H1 (cell line): ENCODE measurements around the gene SLC24A4. TPM values are rescaled to one million over a fixed set of nuclear protein-coding genes. Genes with fewer than 3 reads are reported as not detected.
A peak's percentile ranks its signal among the peaks of the same experiment; 100 is the strongest.

Experiments
- CTCF ChIA-PET: fragments of 300-600 bp; sonication (Branson Sonifier 250); formaldehyde crosslinking; loops from one replicate; lab custom pipeline; 2021; ENCODE audit not compliant: partially characterized antibody; lab: Charles Lee
- POLR2A ChIA-PET: fragments of 300-600 bp; sonication (Branson Sonifier 250); formaldehyde crosslinking; loops from one replicate; lab custom pipeline; 2021; ENCODE audit warnings: inconsistent platforms; ENCODE audit not compliant: partially characterized antibody; lab: Charles Lee
- DNase-seq, 2 experiments: peaks; one replicate each; pipeline versions ENCODE4 v3.0.0 to v3.0.0-alpha.2; 2010 to 2022; ENCODE audit warnings: low spot score in 2 of 2, low read depth in 1 of 2, mixed read lengths in 1 of 2
- FAIRE-seq: peaks from 2 replicates; lab custom pipeline; 2011; peaks lifted over from hg19 to GRCh38; lab: Jason Lieb, UNC
- H2AFZ ChIP-seq: 2 replicates; pipeline ENCODE4 v1.8.1; 2012; ENCODE audit warnings: low read length, inconsistent platforms
- H2AK5ac ChIP-seq: 2 replicates; pipeline ENCODE4 v1.6.1; 2013; ENCODE audit warnings: low read depth, low read length
- H2BK120ac ChIP-seq: replicated peaks from 2 replicates; pipeline ENCODE3; 2013; ENCODE audit warnings: low read depth, low read length, inconsistent platforms
- H2BK12ac ChIP-seq: 2 replicates; pipeline ENCODE4 v1.6.1; 2013; ENCODE audit warnings: low read depth, low read length
- H2BK15ac ChIP-seq: 2 replicates; pipeline ENCODE4 v1.6.1; 2013; ENCODE audit warnings: low read length
- H2BK20ac ChIP-seq: 2 replicates; pipeline ENCODE4 v1.6.1; 2013; ENCODE audit warnings: low read length
- H2BK5ac ChIP-seq: 2 replicates; pipeline ENCODE4 v1.6.1; 2013; ENCODE audit warnings: low read depth, low read length
- H3K14ac ChIP-seq: 2 replicates; pipeline ENCODE4 v1.6.1; 2013; ENCODE audit warnings: inconsistent platforms; ENCODE audit not compliant: insufficient read length
- H3K18ac ChIP-seq: 2 replicates; pipeline ENCODE4 v1.6.1; 2013; ENCODE audit warnings: low read length; ENCODE audit errors: extremely low read depth
- H3K23ac ChIP-seq: 2 replicates; pipeline ENCODE4 v1.6.1; 2013; ENCODE audit warnings: inconsistent platforms; ENCODE audit not compliant: insufficient read length
- H3K23me2 ChIP-seq: 2 replicates; pipeline ENCODE4 v1.6.1; 2013; ENCODE audit warnings: low read depth, low read length
- H3K27ac ChIP-seq: 2 replicates; pipeline ENCODE4 v1.6.1; 2011; ENCODE audit warnings: low read depth, low read length, inconsistent platforms
- H3K27me3 ChIP-seq, 4 experiments: replicated peaks in 1 of 4; 1 replicate in 1 of 4; 2 replicates in 3 of 4; pipeline versions ENCODE4 v1.6.1 to v1.8.1; 2011 to 2013; ENCODE audit warnings: low read length in 3 of 4, mild to moderate bottlenecking in 3 of 4, inconsistent platforms in 2 of 4, mixed read lengths in 2 of 4, moderate library complexity in 1 of 4; ENCODE audit not compliant: control insufficient read depth in 3 of 4, insufficient read depth in 3 of 4; ENCODE audit errors: extremely low read depth in 1 of 4
- H3K36me3 ChIP-seq, 4 experiments: 2 replicates each; pipeline versions ENCODE4 v1.6.1 to v1.8.1; 2011 to 2013; ENCODE audit warnings: mild to moderate bottlenecking in 4 of 4, low read length in 3 of 4, moderate library complexity in 2 of 4, control low read depth in 1 of 4, inconsistent platforms in 1 of 4; ENCODE audit not compliant: insufficient read depth in 4 of 4, control insufficient read depth in 2 of 4
- H3K4ac ChIP-seq: replicated peaks from 2 replicates; pipeline ENCODE3; 2013; ENCODE audit warnings: low read length, low read depth, mixed read lengths, inconsistent platforms; ENCODE audit not compliant: insufficient read length
- H3K4me1 ChIP-seq, 4 experiments: replicated peaks in 1 of 4; 1 replicate in 1 of 4; 2 replicates in 3 of 4; pipeline versions ENCODE4 v1.6.1 to v1.8.1; 2011 to 2013; ENCODE audit warnings: low read length in 3 of 4, inconsistent platforms in 2 of 4, mixed read lengths in 1 of 4; ENCODE audit not compliant: insufficient read depth in 4 of 4, control insufficient read depth in 3 of 4
- H3K4me2 ChIP-seq, 2 experiments: 2 replicates each; pipeline versions ENCODE4 v1.6.1 to v1.8.1; 2011 to 2013; ENCODE audit warnings: low read depth in 2 of 2, low read length in 2 of 2, control low read depth in 1 of 2, inconsistent platforms in 1 of 2, mild to moderate bottlenecking in 1 of 2; ENCODE audit not compliant: insufficient read depth in 1 of 2
- H3K4me3 ChIP-seq, 4 experiments: fragments of 200-600, 300-600 bp in 1 of 4; sonication (generic), shearing (Covaris generic), sonication (Bioruptor Twin) in 1 of 4; 2 replicates each; pipeline versions ENCODE4 v1.5.1 to v1.8.1; 2011 to 2016; ENCODE audit warnings: low read length in 4 of 4, low read depth in 3 of 4, control low read depth in 2 of 4, inconsistent platforms in 2 of 4, mild to moderate bottlenecking in 2 of 4, mixed read lengths in 1 of 4, moderate library complexity in 1 of 4; ENCODE audit not compliant: insufficient read depth in 2 of 4; ENCODE audit errors: extremely low read depth in 1 of 4
- H3K56ac ChIP-seq: replicated peaks from 2 replicates; pipeline ENCODE3; 2013; ENCODE audit warnings: low read depth, mild to moderate bottlenecking, mixed read lengths, low read length, inconsistent platforms; ENCODE audit not compliant: insufficient read length
- H3K79me1 ChIP-seq: 2 replicates; pipeline ENCODE4 v1.6.1; 2013; ENCODE audit warnings: low read depth, low read length, control low read depth
- H3K79me2 ChIP-seq, 2 experiments: 2 replicates each; pipeline versions ENCODE4 v1.6.1 to v1.8.1; 2012 to 2013; ENCODE audit warnings: low read length in 2 of 2, mild to moderate bottlenecking in 2 of 2, inconsistent platforms in 1 of 2; ENCODE audit not compliant: insufficient read depth in 2 of 2, control insufficient read depth in 1 of 2
- H3K9ac ChIP-seq, 4 experiments: replicated peaks in 1 of 4; 1 replicate in 1 of 4; 2 replicates in 3 of 4; pipeline versions ENCODE4 v1.6.1 to v1.8.1; 2011 to 2013; ENCODE audit warnings: low read depth in 3 of 4, low read length in 3 of 4, control low read depth in 2 of 4, mild to moderate bottlenecking in 2 of 4, moderate library complexity in 2 of 4, inconsistent platforms in 1 of 4; ENCODE audit errors: extremely low read depth in 1 of 4
- H3K9me3 ChIP-seq, 2 experiments: 2 replicates each; pipeline versions ENCODE4 v1.6.1 to v1.8.1; 2012 to 2013; ENCODE audit warnings: mild to moderate bottlenecking in 2 of 2, moderate library complexity in 2 of 2, control low read depth in 1 of 2, inconsistent platforms in 1 of 2, low read depth in 1 of 2, low read length in 1 of 2, mixed read lengths in 1 of 2; ENCODE audit not compliant: insufficient read depth in 2 of 2
- H4K20me1 ChIP-seq, 2 experiments: replicated peaks in 1 of 2; 2 replicates each; pipeline versions ENCODE3 to v1.8.1; 2011 to 2013; ENCODE audit warnings: inconsistent platforms in 2 of 2, low read length in 2 of 2, mild to moderate bottlenecking in 1 of 2; ENCODE audit not compliant: insufficient read depth in 2 of 2, control insufficient read depth in 1 of 2
- H4K5ac ChIP-seq: 2 replicates; pipeline ENCODE4 v1.6.1; 2013; ENCODE audit warnings: low read length, low read depth, mixed read lengths, inconsistent platforms; ENCODE audit not compliant: insufficient read length
- H4K8ac ChIP-seq: 2 replicates; pipeline ENCODE4 v1.8.0; 2013; ENCODE audit warnings: mild to moderate bottlenecking, moderate library complexity, low read length, inconsistent platforms; ENCODE audit not compliant: insufficient read depth; ENCODE audit errors: extremely low read depth
- H4K91ac ChIP-seq: replicated peaks from 2 replicates; pipeline ENCODE3; 2013; ENCODE audit warnings: low read length, mixed read lengths, inconsistent platforms; ENCODE audit not compliant: insufficient read length
- CREB1 ChIP-seq: IDR thresholded peaks from 2 replicates; pipeline ENCODE4 v1.6.1; 2012; ENCODE audit warnings: inconsistent platforms
- CTCF ChIP-seq, 3 experiments: IDR thresholded peaks; 1 replicate in 2 of 3; 2 replicates in 1 of 3; pipeline versions ENCODE4 v1.5.1 to v1.6.1; 2011; ENCODE audit warnings: low read length in 3 of 3, mild to moderate bottlenecking in 3 of 3, inconsistent platforms in 2 of 3, low read depth in 1 of 3, moderate library complexity in 1 of 3; ENCODE audit not compliant: insufficient read depth in 1 of 3; ENCODE audit errors: control extremely low read depth in 1 of 3
- GABPA ChIP-seq: IDR thresholded peaks from 2 replicates; pipeline ENCODE4 v1.6.1; 2011; ENCODE audit warnings: mild to moderate bottlenecking, low read length, moderate library complexity, borderline replicate concordance; ENCODE audit not compliant: insufficient read depth
- NRF1 ChIP-seq: IDR thresholded peaks from 2 replicates; pipeline ENCODE4 v1.6.1; 2011; ENCODE audit warnings: mild to moderate bottlenecking, low read depth, low read length, improper control_type of control experiment
- RXRA ChIP-seq: IDR thresholded peaks from 2 replicates; pipeline ENCODE4 v1.6.1; 2011; ENCODE audit warnings: low read depth, mild to moderate bottlenecking, low read length, moderate library complexity; ENCODE audit not compliant: insufficient read depth
- SIRT6 ChIP-seq: IDR thresholded peaks from one replicate; pipeline ENCODE4 v1.7.1; 2012; ENCODE audit warnings: low read length, inconsistent platforms
- SRF ChIP-seq: IDR thresholded peaks from 2 replicates; pipeline ENCODE4 v1.6.1; 2011; ENCODE audit warnings: mild to moderate bottlenecking, low read depth, low read length, moderate library complexity
- TBP ChIP-seq: IDR thresholded peaks from 2 replicates; pipeline ENCODE4 v1.6.1; 2011; ENCODE audit warnings: low read depth, low read length, improper control_type of control experiment
- TEAD4 ChIP-seq: IDR thresholded peaks from 2 replicates; pipeline ENCODE4 v1.6.1; 2012; ENCODE audit warnings: low read depth, low read length, inconsistent platforms, mixed read lengths
- ZNF274 ChIP-seq: IDR thresholded peaks from 2 replicates; pipeline ENCODE4 v1.7.0; 2012; ENCODE audit warnings: low read length, borderline replicate concordance; ENCODE audit errors: extremely low read depth
- WGBS, 2 experiments: shearing (Covaris generic) in 1 of 2; methylation state at CpG; one replicate each; pipeline versions ENCODE4 v1.1.6 to v1.1.7; 2013 to 2015; ENCODE audit warnings: low lambda C conversion rate in 2 of 2, mixed read lengths in 2 of 2, inconsistent platforms in 1 of 2, low coverage in 1 of 2, missing lambda C conversion rate in 1 of 2; ENCODE audit not compliant: insufficient replicate concordance in 2 of 2, insufficient coverage in 1 of 2, insufficient read length in 1 of 2; ENCODE audit errors: extremely low coverage in 1 of 2, missing lambda C conversion rate in 1 of 2; 5-methylcytosine and 5-hydroxymethylcytosine counted together
- polyA plus RNA-seq, 7 experiments: library from polyadenylated mRNA; depleted of rRNA in 3 of 7; stranded (reverse) in 5 of 7; unstranded in 2 of 7; fragments of >200 nt in 5 of 7; fragments of 200-250 nt in 2 of 7; gene quantifications; 1 replicate in 5 of 7; 2 replicates in 1 of 7; 4 replicates in 1 of 7; pipeline versions ENCODE4 v1.2.1 to v1.2.3, GENCODE V29; 2011 to 2013; ENCODE audit warnings: missing spikeins in 2 of 7, mixed read lengths in 2 of 7
- total RNA-seq: library from RNA; stranded (reverse); fragmentation: NEBNext Ultra II Directional; extraction: Animal tissue kit (Norgen Biotek cat#: 25700); gene quantifications from 2 replicates; pipeline ENCODE4 v1.2.1, GENCODE V29; 2021

The SLC24A4 gene
- total and polyA plus RNA-seq, 2 of the 8 experiments (the other 6 are each of a cell fraction or from before 2014, with no cell fraction given), result 0.27 to 0.89 TPM

GRCh38 chr14:92497391-92497790 lies 174.4 kb downstream of the SLC24A4 start:
- Histone ChIP-seq H3K27me3 (peaks cover 0 to 2% (median 0%) of the 10 kb centered on the region in 4 experiments; a peak in 1 of 7 replicates), H2BK120ac (no peak overlapping the region), H3K18ac (no peak overlapping the region; the same call in 1 of the 2 replicates), H2AFZ (peak overlapping the region; percentile 76), H3K23ac (no peak overlapping the region), H3K27ac (no peak overlapping the region), H4K8ac (no peak overlapping the region; the same call in 1 of the 2 replicates), H3K36me3 (no peaks in the 10 kb centered on the region), H4K20me1 (no peaks in the 10 kb centered on the region), H3K9ac (no peak overlapping the region), H3K4ac (no peak overlapping the region), H3K23me2 (no peaks in the 10 kb centered on the region), H4K91ac (no peak overlapping the region), H3K79me1 (no peaks in the 10 kb centered on the region), H3K9me3 (no peaks in the 10 kb centered on the region), H2BK20ac (no peak overlapping the region), H2AK5ac (no peak overlapping the region), H3K79me2 (no peaks in the 10 kb centered on the region), H3K4me2 (no peak overlapping the region), H2BK15ac (no peak overlapping the region), H4K5ac (no peak overlapping the region), H3K56ac (no peak overlapping the region), H3K14ac (peak overlapping the region; percentile 12), H2BK5ac (no peak overlapping the region; the same call in 1 of the 2 replicates), H3K4me1 (peaks cover 0 to 7% (median 4%) of the 10 kb centered on the region in 4 experiments; a peak in 5 of 7 replicates), H3K4me3 (no peak overlapping the region), H2BK12ac (peak overlapping the region; percentile 39; the same call in 1 of the 2 replicates)
- no peak for FAIRE-seq
- 83% methylated on average over 7 of the region's 8 CpGs; no CpG with 5 or more reads in 1 of the 2 experiments for WGBS, 2 experiments
- CTCF ChIA-PET, result no interaction called here
- DNase-seq, result no peak
- POLR2A ChIA-PET, result no interaction called here
- no peak for TF ChIP-seq CREB1
- no peak for TF ChIP-seq SIRT6
- TF ChIP-seq NRF1, result no peak
- no peak for TF ChIP-seq TBP
- TF ChIP-seq ZNF274, result no peak
- no peak for TF ChIP-seq GABPA
- no peak for TF ChIP-seq CTCF (IDR thresholded peaks at IDR 0.05; ENCODE audit: control extremely low read depth in 1 of 3, insufficient read depth in 1 of 3, low read depth in 1 of 3, low read length in 3 of 3)
- no peak for TF ChIP-seq TEAD4
- no peak for TF ChIP-seq SRF
- TF ChIP-seq RXRA, result no peak
